Endothelial cell of hepatic sinusoid (primary cell): ENCODE data around the gene MMEL1.

Experiments
- in situ Hi-C: cut with HindIII; loops from 2 replicates; pipeline ENCODE4 v1.10.0; 2017; ENCODE audit warnings: low sequenced_read_pairs

Gene MMEL1

GRCh38 chr1:2546515-2547209 is 86.2 kb downstream of the MMEL1 start:
- in situ Hi-C loops: no loop called here

- in situ Hi-C loops: no loop called here
Measured at GRCh38 chr1:2545754-2546514, 86.9 kb downstream of the MMEL1 start.

GRCh38 chr1:2544875-2545640 is 87.8 kb downstream of the MMEL1 start:
- in situ Hi-C loops: no loop called here

- in situ Hi-C loops: no loop called here
Measured at GRCh38 chr1:2544093-2544874, 88.5 kb downstream of the MMEL1 start.

GRCh38 chr1:2543543-2544092 is 89.2 kb downstream of the MMEL1 start:
- in situ Hi-C loops: no loop called here

- in situ Hi-C loops: no loop called here
Measured at GRCh38 chr1:2542246-2542915, 90.4 kb downstream of the MMEL1 start.

- in situ Hi-C loops: no loop called here
Measured at GRCh38 chr1:2541619-2542245, 91.1 kb downstream of the MMEL1 start.

- in situ Hi-C loops: no loop called here
Measured at GRCh38 chr1:2540816-2541492, 91.9 kb downstream of the MMEL1 start.
